Naive B cell (primary cell): ENCODE data around the gene CDH23. TPM values are rescaled to one million over a fixed set of nuclear protein-coding genes. Genes with fewer than 3 reads are reported as not detected.

Experiments used
- ATAC-seq, 2 donors: fragments of 150-1000 bp; cut with Tn5 transposase; 2 replicates each; pipeline ENCODE4 v1.10.0; 2021; ENCODE audit warnings: low read depth in 2 of 2, mild to moderate bottlenecking in 2 of 2, moderate library complexity in 2 of 2
- DNase-seq: peaks from one replicate; pipeline ENCODE4 v3.0.0; 2022
- H3K27ac Mint-ChIP-seq, 6 donors: one replicate each; pipeline ENCODE4 v1.8.0; 2020 to 2022; ENCODE audit warnings: mild to moderate bottlenecking in 6 of 6, mixed read lengths in 6 of 6, moderate library complexity in 5 of 6, inconsistent platforms in 2 of 6
- H3K27me3 Mint-ChIP-seq, 3 donors: one replicate each; pipeline ENCODE4 v1.8.0; 2021 to 2022; ENCODE audit warnings: mixed read lengths in 3 of 3, mild to moderate bottlenecking in 1 of 3
- H3K36me3 Mint-ChIP-seq, 2 donors: one replicate each; pipeline ENCODE4 v1.8.0; 2020 to 2022; ENCODE audit warnings: mixed read lengths in 2 of 2, inconsistent platforms in 1 of 2, mild to moderate bottlenecking in 1 of 2
- H3K4me1 Mint-ChIP-seq, 3 donors: one replicate each; pipeline ENCODE4 v1.8.0; 2020 to 2022; ENCODE audit warnings: mixed read lengths in 3 of 3, inconsistent platforms in 1 of 3, mild to moderate bottlenecking in 1 of 3, moderate library complexity in 1 of 3
- H3K4me3 Mint-ChIP-seq, 8 donors: one replicate each; pipeline ENCODE4 v1.8.0; 2020 to 2022; ENCODE audit warnings: mild to moderate bottlenecking in 8 of 8, mixed read lengths in 8 of 8, moderate library complexity in 8 of 8, inconsistent platforms in 2 of 8
- H3K9me3 Mint-ChIP-seq, 7 donors: one replicate each; pipeline ENCODE4 v1.8.0; 2020 to 2022; ENCODE audit warnings: mixed read lengths in 7 of 7, mild to moderate bottlenecking in 5 of 7, inconsistent platforms in 2 of 7, moderate library complexity in 1 of 7
- polyA plus RNA-seq, 6 donors: library from polyadenylated mRNA; unstranded; fragments of 300-500 nt; fragmentation: Illumina TruSeq; gene quantifications; one replicate each; pipeline ENCODE4 v1.2.3, GENCODE V29; 2021; ENCODE audit warnings: low read depth in 6 of 6

Gene CDH23
- polyA plus RNA-seq, 6 donors from 2014 or later, result 0.05 to 0.62 (median 0.21) TPM; not detected in 2

DNA sequence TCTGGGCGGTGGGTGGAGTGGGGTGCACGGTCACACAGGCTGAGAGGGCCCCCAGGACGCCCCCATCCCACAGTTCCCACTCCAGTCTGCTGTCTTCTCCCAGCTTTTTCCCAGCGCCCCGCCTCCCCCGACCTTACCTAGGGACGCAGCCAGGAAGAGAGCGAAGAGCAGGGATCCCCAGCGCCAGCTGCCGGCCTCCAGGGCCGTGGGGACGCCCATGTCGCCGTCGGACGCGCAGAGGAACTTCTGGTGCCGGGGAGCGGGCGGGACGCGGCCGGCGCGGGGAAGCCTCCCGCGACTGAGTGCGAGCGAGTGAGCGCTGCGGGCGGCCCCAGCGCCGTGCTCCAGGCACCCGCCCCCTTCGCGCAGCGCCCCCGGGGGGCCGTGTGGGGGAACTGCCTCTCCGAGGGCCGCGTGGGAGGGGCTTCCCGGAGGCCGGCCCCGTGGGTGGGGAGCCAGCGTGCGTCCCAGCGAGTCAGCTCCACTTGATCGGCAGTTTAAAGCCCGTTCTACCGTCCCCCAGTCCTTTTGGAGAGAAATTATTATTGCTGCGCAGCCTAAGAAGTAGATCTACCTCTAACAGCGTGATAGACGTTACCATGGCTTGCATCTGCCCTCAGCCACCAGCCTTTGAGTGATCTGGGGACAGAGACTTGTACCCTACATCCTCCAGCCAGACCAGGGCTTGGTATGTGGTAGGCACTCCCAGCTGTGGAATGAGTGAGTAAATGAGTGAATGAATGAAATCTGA lies 376.7 kb downstream of the CDH23 start, which contains the start of gene VSIR:
Gene VSIR (minus strand): TSS at position 300 of the 751 bp plus-strand sequence. CDS start 81 bp downstream, at position 219.
- DNase-seq, result peak; percentile 96
- no peaks in the 10 kb centered on the region for H3K36me3 Mint-ChIP-seq
- H3K4me3 Mint-ChIP-seq, result peak within 1 kb of the TSS; percentile 75 to 94 (median 92)
- H3K27ac Mint-ChIP-seq, result peak within 1 kb of the TSS; percentile 92 to 98 (median 96)
- no peaks in the 10 kb centered on the region for H3K27me3 Mint-ChIP-seq
- ATAC-seq, result peak; percentile 68 to 74
- no peaks in the 10 kb centered on the region for H3K9me3 Mint-ChIP-seq
- H3K4me1 Mint-ChIP-seq, result peaks cover 61 to 87% (median 85%) of the 10 kb centered on the region in 3 donors

DNA sequence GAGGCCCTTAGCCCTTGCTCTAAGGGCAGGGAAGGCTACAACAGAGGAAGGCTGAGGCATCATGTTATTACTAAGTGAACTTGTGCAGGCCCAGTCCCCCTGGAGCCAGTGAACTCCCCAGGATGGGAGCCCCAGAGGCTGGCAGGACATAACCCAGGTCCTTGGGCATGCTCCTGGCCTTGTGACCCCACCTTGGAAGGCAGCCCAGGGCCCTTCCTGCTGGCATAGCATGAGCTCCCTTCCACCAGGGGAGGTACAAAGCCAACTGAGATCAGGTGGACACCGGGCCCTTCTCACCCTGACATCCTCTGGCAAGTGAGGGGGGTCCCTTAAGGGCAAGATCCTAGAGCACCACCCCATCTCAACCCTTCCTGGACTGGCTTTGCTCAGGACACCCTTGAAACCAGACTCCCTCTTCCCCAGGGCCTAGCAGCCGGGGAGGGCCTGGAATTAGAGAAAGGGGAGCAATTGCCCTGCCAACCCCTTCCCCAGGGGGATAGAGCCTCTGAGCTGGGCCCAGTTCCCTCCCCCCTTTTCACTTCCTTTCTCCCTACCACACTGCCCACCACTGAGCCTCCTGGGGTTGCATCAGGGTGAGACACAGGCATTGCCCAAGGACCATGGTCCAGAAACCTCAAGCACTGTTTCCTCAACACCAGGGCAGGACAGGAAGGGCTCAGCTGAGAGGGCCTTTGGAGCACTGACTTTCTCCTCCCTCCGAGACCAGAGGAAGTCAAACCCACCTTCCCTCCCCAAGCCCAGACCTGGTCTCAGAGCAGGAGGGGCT lies 378.4 kb downstream of the CDH23 start:
- H3K27me3 Mint-ChIP-seq, result no peaks in the 10 kb centered on the region
- DNase-seq (no peak), ATAC-seq (no peak)
- no peaks in the 10 kb centered on the region for H3K36me3 Mint-ChIP-seq
- no peaks in the 10 kb centered on the region for H3K9me3 Mint-ChIP-seq
- H3K4me1 Mint-ChIP-seq, result peaks cover 46 to 73% (median 70%) of the 10 kb centered on the region in 3 donors
- H3K27ac Mint-ChIP-seq, result peak overlapping the region in 3 of 6 donors; percentile 67 to 98 (median 84)
- H3K4me3 Mint-ChIP-seq, result peak overlapping the region; percentile 35 to 93 (median 78)

DNA sequence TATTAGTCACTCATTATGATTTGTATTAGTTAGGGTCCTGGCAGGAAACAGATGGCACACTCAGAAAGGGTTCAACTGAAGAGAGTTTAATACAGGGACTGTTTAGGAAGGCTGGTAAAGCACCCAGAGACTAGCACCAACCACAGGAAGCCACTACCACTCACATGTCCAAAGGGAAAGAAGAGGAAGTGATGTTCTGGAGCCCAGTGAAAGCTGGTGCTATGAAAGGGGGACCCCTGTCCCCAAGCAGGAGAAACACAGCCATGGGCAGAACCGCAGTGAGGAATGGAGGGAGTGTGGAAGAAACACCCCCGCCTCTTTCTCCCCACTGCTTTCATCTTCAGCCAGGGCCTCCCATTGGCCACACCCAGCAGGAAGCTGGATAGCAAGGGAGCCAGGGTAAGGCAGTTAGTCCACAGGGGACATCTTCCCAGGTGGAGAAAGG lies 379.8 kb downstream of the CDH23 start:
- Mint-ChIP-seq H3K27ac (peak overlapping the region in 5 of 6 donors; percentile 28 to 98 (median 75)), H3K36me3 (no peaks in the 10 kb centered on the region), H3K9me3 (no peaks in the 10 kb centered on the region), H3K4me1 (peaks cover 40 to 59% (median 56%) of the 10 kb centered on the region in 3 donors), H3K27me3 (peaks cover 0 to 8% (median 0%) of the 10 kb centered on the region in 3 donors), H3K4me3 (peak overlapping the region in 6 of 8 donors; percentile 6 to 82 (median 60))
- ATAC-seq, result no peak
- DNase-seq, result no peak

DNA sequence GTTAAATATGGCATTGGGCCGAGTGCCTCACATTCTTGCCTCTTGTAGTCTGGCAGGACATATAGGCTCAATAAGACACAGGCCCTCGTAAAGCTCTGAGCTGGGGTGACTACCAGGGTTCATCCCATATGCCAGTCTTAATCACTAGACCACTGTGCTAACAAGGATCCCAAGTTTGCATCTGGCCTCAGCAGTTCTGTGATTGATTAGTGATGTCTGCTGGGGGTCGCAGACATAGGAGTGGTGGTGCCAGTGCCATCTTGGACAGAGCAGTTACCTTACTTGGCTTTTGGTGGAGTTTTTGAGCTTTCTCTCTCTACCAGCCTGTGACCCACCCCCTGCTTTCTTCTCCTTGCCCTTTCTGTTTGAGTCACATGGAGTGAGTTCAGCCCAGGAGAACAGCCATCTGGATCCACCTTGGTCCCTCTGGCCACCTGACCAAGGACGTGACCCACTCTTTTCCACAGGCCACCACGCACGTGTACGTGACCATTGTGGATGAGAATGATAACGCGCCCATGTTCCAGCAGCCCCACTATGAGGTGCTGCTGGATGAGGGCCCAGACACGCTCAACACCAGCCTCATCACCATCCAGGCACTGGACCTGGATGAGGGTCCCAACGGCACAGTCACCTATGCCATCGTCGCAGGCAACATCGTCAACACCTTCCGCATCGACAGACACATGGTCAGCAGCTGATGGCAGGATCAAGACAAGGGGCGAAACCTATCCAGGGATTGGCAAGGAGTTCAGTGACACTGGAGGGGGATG lies 380.7 kb downstream of the CDH23 start:
- Mint-ChIP-seq H3K36me3 (no peaks in the 10 kb centered on the region), H3K27me3 (peaks cover 0 to 8% (median 0%) of the 10 kb centered on the region in 3 donors), H3K9me3 (no peaks in the 10 kb centered on the region), H3K27ac (peak overlapping the region in 1 of 6 donors; percentile 44), H3K4me1 (peaks cover 34 to 50% (median 48%) of the 10 kb centered on the region in 3 donors), H3K4me3 (peak overlapping the region in 2 of 8 donors; percentile 49 to 54)
- no peak for ATAC-seq
- DNase-seq, result no peak

DNA sequence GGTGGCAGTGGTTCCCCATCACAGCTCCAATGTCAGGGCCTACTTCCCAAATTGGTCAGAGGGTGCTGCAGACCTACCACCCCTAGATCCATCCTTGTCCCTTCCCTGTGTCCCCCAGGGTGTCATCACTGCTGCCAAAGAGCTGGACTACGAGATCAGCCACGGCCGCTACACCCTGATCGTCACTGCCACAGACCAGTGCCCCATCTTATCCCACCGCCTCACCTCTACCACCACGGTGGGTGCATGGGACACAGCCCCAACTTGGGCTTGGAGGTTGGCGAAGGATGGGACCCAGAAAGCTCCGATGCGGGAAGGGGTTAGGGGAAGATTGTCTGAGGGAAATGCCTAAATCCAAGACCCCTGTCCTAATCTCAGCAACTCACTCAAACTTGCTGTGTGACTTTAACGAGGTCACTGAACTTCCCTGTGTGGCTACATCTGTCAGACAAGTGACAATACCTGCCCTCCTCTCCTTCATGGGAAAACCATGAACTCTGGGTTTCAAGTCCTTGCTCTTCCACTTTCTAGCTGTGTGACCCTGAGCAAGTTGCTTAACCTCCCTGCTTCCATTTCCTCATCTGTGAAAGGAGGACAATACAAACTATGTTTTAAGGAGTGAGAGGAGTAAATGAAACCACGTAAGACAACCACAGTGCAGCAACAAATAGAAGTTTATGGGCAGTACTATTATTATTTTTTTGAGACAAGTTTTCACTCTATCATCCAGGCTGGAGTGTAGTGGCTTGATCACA lies 381.5 kb downstream of the CDH23 start:
- Mint-ChIP-seq H3K4me1 (peaks cover 42 to 49% (median 42%) of the 10 kb centered on the region in 3 donors), H3K27ac (no peak overlapping the region), H3K27me3 (peaks cover 0 to 13% (median 0%) of the 10 kb centered on the region in 3 donors), H3K36me3 (no peaks in the 10 kb centered on the region), H3K9me3 (no peaks in the 10 kb centered on the region), H3K4me3 (no peak overlapping the region)
- ATAC-seq (no peak), DNase-seq (no peak)

DNA sequence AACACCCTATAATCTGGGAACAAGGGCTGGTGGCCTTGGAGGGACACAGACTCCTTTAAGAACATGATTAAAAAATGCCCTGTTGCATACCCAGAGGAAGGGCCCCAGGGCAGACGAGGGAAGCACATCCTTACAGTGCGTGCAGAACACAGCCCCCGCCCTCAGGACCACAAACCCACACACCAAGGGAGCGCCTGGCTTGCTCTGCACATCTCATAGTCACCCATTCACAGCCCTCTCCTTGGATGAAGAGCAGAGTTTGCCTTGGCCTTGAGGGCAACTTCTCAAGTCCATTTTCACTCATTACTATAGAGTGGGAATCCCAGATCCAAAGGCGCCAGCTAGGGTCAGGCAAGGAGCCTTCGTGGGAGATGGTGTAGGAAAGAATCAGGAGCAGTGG lies 382.9 kb downstream of the CDH23 start:
- H3K4me1 Mint-ChIP-seq, result peaks cover 28 to 47% (median 36%) of the 10 kb centered on the region in 3 donors

DNA sequence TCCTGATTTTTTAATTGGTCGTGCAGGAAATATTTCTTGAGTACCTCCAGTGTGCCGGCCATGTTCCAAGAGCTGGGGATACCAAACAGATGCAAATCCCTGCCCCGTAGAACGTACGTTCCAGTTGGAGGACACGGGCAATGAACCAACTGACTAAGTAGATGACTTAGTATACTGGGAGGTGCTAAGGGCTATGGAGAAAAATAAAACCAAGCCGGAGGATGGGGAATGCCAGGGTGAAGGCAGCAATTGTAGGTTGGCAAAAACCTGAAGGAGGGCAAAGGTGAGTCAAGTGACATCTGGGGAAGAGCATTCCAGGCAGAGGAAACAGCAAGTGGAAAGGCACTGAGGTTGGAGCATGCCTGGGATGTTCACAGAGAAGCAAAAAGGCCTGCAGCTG lies 383.4 kb downstream of the CDH23 start:
- Mint-ChIP-seq H3K9me3 (no peaks in the 10 kb centered on the region), H3K4me1 (peaks cover 23 to 44% (median 33%) of the 10 kb centered on the region in 3 donors), H3K27me3 (peaks cover 0 to 26% (median 9%) of the 10 kb centered on the region in 3 donors), H3K36me3 (no peaks in the 10 kb centered on the region), H3K4me3 (no peak overlapping the region), H3K27ac (peak overlapping the region in 1 of 6 donors; percentile 93)
- ATAC-seq (no peak), DNase-seq (no peak)

More for the DNA sequence above, 382.9 kb downstream of the CDH23 start:
- Mint-ChIP-seq H3K36me3 (no peaks in the 10 kb centered on the region), H3K9me3 (no peaks in the 10 kb centered on the region), H3K27me3 (peaks cover 0 to 21% (median 6%) of the 10 kb centered on the region in 3 donors), H3K4me3 (peak overlapping the region in 1 of 8 donors; percentile 29), H3K27ac (peak overlapping the region in 2 of 6 donors; percentile 26 to 52)
- no peak for ATAC-seq
- DNase-seq, result no peak

DNA sequence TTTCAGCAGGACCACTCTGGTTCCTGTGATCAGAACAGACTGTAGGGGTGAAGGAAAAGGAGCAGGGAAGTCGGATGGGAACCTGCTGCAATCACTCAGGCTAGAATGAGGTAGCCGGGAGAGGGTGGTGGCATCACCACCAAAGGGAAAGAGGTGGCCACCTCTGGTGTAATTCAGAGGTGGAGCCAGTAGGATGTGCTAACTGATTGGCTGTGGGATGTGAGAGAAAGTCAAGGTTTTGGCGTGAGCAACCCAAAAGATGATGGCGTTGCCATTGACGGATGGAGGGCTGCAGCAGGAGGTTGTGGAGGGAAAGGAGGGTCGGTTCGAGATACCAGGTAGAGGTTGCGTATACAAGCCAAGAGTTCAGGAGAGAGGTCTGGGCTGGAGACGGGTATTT lies 384.0 kb downstream of the CDH23 start:
- Mint-ChIP-seq H3K27me3 (peaks cover 0 to 27% (median 9%) of the 10 kb centered on the region in 3 donors), H3K4me1 (peaks cover 17 to 39% (median 27%) of the 10 kb centered on the region in 3 donors), H3K4me3 (no peak overlapping the region), H3K9me3 (no peaks in the 10 kb centered on the region), H3K36me3 (no peaks in the 10 kb centered on the region), H3K27ac (no peak overlapping the region)
- DNase-seq, result no peak
- ATAC-seq, result no peak

DNA sequence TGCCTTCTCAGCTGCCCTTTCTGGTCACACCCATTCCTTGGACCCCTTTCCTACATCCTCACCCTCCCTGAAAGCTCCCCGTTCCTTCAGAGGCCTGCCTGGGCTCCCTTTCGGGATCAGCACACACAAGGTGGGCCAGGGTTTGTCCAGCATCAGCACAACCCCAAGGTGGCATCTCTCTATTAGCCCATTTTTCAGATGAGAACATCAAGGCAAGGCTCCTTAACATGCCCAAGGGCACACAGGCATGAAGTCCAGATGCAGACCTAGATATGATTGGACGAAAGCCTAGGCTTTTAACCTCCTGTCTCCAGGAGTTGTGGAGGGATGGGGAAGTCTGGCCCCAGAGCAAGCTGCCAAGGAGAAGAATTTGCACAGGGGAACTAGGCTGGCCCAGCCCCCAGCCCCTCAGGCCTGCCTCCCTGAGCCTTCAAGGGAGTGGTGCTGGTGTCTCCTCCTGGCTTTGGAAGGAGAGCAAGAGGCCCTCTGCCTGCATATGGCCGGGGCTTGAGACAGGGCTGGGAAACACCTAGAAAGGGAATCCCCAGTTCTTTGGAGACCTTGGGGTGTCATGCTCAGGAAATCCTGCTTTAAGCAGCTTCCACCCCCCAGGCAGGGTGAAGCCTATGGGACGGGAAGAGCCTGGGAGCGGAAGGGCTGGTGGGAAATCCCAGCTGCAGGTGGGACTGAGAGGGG lies 385.6 kb downstream of the CDH23 start:
- H3K36me3 Mint-ChIP-seq, result no peaks in the 10 kb centered on the region
- ATAC-seq (no peak), DNase-seq (no peak)
- H3K9me3 Mint-ChIP-seq, result no peaks in the 10 kb centered on the region
- H3K27me3 Mint-ChIP-seq, result peaks cover 0 to 27% (median 9%) of the 10 kb centered on the region in 3 donors
- no peak overlapping the region for H3K4me3 Mint-ChIP-seq
- H3K27ac Mint-ChIP-seq, result peak overlapping the region in 1 of 6 donors; percentile 91
- H3K4me1 Mint-ChIP-seq, result peaks cover 4 to 25% (median 22%) of the 10 kb centered on the region in 3 donors

DNA sequence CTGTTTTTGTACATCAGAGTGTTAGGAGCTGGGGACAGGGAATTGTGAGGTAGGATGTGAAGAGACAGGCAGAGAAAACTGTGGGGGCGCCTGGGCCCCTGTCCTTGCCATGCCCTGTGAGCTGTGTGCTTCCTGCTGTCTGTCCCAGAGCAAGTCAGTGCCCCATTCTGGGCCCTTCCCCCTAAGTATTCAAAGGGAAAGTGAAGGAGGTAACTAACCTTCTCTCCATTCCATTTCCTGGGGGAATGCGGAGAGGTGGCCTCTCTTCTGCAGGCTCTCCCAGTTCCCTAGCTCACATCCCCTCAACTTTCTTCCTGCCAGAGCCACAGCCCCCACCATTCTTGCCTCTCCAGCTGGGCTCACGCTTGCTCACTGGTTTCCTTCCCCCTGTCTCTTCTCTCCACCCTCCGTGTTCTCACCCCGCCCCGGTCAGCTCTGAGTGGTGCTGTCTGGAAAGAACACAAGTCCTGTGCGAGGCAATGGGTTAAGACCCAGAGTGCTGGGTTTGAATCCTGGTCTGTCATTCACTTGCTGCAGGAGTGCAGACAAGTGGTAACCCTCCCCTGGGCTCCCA lies 386.3 kb downstream of the CDH23 start:
- Mint-ChIP-seq H3K27ac (no peak overlapping the region), H3K27me3 (peaks cover 0 to 27% (median 9%) of the 10 kb centered on the region in 3 donors), H3K4me1 (peaks cover 0 to 23% (median 22%) of the 10 kb centered on the region in 3 donors), H3K9me3 (no peaks in the 10 kb centered on the region), H3K36me3 (no peaks in the 10 kb centered on the region), H3K4me3 (peak overlapping the region in 1 of 8 donors; percentile 31)
- ATAC-seq (no peak), DNase-seq (no peak)

DNA sequence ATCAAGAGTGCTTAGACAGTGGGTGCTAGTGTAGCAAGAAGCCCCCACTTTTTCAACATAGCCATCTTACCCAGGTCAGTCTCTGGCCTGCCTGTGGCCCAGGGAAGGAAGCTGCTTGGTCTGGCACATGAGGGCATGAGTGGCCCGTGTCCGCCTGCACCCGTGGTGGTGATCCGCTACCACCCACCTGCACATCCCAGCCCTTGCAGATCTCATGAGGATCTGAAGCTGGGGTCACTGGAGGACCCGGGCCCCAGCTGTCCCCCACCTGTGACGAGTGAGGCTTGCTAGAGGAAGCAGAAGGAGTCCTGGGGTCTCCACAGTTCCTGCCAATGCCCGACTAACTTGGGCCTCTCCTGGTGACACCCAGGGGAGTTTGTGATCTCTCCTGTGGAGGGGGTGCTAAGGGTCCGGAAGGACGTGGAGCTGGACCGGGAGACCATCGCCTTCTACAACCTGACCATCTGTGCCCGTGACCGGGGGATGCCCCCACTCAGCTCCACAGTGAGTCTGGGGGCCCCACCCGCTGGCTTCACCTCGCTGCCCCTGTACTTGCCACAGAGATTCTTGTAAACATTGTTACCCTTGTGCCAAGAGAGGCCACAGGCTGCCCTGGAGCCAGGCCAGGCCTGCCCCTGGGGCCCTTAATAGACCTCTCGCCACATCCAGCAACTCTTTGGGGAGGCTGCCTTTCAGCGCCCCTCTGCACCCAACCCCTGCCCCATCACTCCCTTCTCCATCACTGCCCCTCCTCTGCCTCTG lies 387.4 kb downstream of the CDH23 start:
- no peak for ATAC-seq
- Mint-ChIP-seq H3K4me1 (peaks cover 0 to 27% (median 22%) of the 10 kb centered on the region in 3 donors), H3K4me3 (no peak overlapping the region), H3K27ac (peak overlapping the region in 1 of 6 donors; percentile 15), H3K27me3 (peaks cover 0 to 27% (median 9%) of the 10 kb centered on the region in 3 donors), H3K36me3 (no peaks in the 10 kb centered on the region), H3K9me3 (no peaks in the 10 kb centered on the region)
- DNase-seq, result no peak
